ENCODE measurements around the gene IL10RB. TPM values are rescaled to one million over a fixed set of nuclear protein-coding genes. Genes with fewer than 3 reads are reported as not detected.
A peak's percentile ranks its signal among the peaks of the same experiment; 100 is the strongest.
"Not testable (repeated sequence)": the region's sequence is repeated elsewhere in the genome, so short reads cannot be mapped to it uniquely, and the experiment has no call there.

IL10RB gene
- total and polyA plus RNA-seq, 2 of the 13 experiments (the other 11 are each of a cell fraction or from before 2014, with no cell fraction given): 17.4 to 18.2 TPM

DNA sequence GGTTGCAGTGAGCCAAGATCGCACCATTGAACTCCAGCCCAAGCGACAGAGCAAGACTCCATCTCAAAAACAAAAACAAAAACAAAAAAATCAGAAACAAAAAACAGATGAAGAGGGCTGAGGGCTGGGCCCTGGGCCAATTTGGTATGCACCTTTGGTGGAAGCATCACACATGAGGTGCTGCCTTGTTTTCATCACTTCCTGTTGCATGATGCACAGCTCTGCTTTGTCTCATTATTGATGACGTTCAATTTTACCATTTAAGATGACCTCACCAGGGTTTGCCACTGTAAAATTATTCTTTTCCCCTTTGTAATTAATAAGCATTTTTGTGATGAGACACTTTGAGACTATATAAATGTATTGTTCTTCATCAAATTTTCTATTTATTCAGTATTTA is 46.2 kb upstream of the IL10RB start (continued):
- TF ChIP-seq, protein P1, sequence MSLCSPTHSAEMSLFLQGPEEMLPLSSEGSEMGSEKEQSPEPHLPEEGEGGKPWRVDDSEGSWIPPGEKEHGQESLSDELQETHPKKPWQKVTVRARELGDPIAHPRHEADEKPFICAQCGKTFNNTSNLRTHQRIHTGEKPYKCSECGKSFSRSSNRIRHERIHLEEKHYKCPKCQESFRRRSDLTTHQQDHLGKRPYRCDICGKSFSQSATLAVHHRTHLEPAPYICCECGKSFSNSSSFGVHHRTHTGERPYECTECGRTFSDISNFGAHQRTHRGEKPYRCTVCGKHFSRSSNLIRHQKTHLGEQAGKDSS (CRISPR knock-in tag; IDR thresholded peaks at IDR 0.05; ENCODE audit: borderline replicate concordance, low read depth): no peak
- no peak for TF ChIP-seq HIVEP1 (CRISPR knock-in tag; IDR thresholded peaks at IDR 0.05)
- TF ChIP-seq ZNF30 (CRISPR knock-in tag; IDR thresholded peaks at IDR 0.05): no peak

DNA sequence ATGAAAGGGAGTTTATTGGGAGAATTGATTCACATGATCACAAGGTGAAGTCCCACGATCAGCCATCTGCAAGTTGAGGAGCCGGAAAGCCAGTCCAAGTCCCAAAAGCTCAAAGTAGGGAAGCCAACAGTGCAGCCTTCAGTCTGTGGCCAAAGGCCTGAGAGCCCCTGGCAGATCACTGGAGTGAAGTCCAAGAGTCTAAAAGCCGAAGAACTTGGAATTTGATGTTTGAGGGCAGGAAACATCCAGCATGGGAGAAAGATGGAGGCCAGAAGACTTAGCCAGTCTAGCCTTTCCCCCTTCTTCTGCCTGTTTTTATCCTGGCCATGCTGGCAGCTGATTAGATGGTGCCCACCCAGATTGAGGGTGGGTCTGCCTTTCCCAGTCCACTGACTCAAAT is 40.8 kb upstream of the IL10RB start:
- H3K4me3 ChIP-seq (replicated peaks in 1 of 3; ENCODE audit: insufficient read depth in 1 of 3, low read depth in 2 of 3, low read length in 3 of 3); H3K9ac ChIP-seq (ENCODE audit: insufficient read depth, low read depth, low read length); FAIRE-seq; H3K9me3 ChIP-seq (ENCODE audit: low read length); BruUV-seq (replicated peaks); H3K27me3 ChIP-seq (ENCODE audit: control insufficient read depth in 1 of 2, insufficient read depth in 2 of 2, low read length in 2 of 2); CTCF ChIA-PET (ENCODE audit: low intra/inter-chr PET ratio, low total read pairs); ATAC-seq; in situ Hi-C loops (cut with HindIII; ENCODE audit: extremely low pct_ligation_motif_present, low pct_unique_long_range_greater_than_20kb); H2AFZ ChIP-seq (ENCODE audit: low read length); intact Hi-C loops (cut with micrococcal nuclease; ENCODE audit: unreplicated experiment); DNase-seq (ENCODE audit: low spot score); H3K79me2 ChIP-seq (ENCODE audit: insufficient read depth, low read length); H4K20me1 ChIP-seq (ENCODE audit: insufficient read depth, low read length); H3K36me3 ChIP-seq (replicated peaks in 1 of 2; ENCODE audit: control insufficient read depth in 1 of 2, insufficient read depth in 2 of 2, low read length in 2 of 2): not testable (repeated sequence)
- Histone ChIP-seq H3K4me2 (ENCODE audit: low read depth, low read length) (peak overlapping the region; percentile 70; the same call in 1 of the 2 replicates), H3K4me1 (ENCODE audit: insufficient read depth, low read length) (peaks cover 52% of the 10 kb centered on the region), H3K27ac (ENCODE audit: extremely low read length, insufficient read depth, low read length) (peak overlapping the region; percentile 1)
- WGBS (ENCODE audit: low lambda C conversion rate): 56% methylated on average over 3 of the region's 3 CpGs
- POLR2A ChIA-PET: interaction anchor here (1.0 to 1.5 kb wide), 2 partner anchors 21 to 188 kb away, joined by 5 to 6 read pairs; no protein-coding TSS in a partner anchor
- TF ChIP-seq KLF6 (CRISPR knock-in tag; IDR thresholded peaks at IDR 0.05): peak; percentile 9; the same call in 1 of the 2 replicates
- TF ChIP-seq HNF4A (CRISPR knock-in tag; IDR thresholded peaks at IDR 0.05): peak; percentile 61

DNA sequence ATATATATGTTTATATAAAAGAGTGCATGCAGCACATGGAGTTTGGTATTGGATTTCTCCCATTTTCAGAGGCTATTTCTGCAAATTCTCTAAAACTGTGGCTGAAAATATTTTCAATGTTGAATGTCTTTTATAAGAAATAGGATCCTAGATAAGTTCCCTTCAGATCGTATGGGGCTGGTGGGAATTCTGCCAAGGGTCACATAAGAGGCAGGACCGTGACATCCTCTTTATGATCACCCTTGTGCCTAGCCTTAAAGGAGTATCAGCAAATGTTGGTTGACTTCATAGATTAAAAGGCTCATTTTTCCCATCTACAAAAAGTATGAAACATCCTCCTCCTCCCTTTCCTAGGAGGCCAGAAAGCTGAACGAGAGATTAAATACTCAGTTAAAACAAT is 37.7 kb upstream of the IL10RB start:
- ChIA-PET POLR2A (interaction anchor here (0.8 to 2.7 kb wide), 3 partner anchors 25 to 133 kb away, joined by 3 to 16 read pairs (median 4); partner anchors contain the start of gene IFNAR1), CTCF (ENCODE audit: low intra/inter-chr PET ratio, low total read pairs) (no interaction called here)
- intact Hi-C loops (cut with micrococcal nuclease; ENCODE audit: unreplicated experiment) (no loop called here), in situ Hi-C loops (cut with HindIII; ENCODE audit: extremely low pct_ligation_motif_present, low pct_unique_long_range_greater_than_20kb) (no loop called here)
- H3K4me1 ChIP-seq (ENCODE audit: insufficient read depth, low read length): peaks cover 78% of the 10 kb centered on the region
- DNase-seq (ENCODE audit: low spot score): no peak
- H3K27ac ChIP-seq (ENCODE audit: extremely low read length, insufficient read depth, low read length): no peak overlapping the region
- no peaks in the 10 kb centered on the region for H4K20me1 ChIP-seq (ENCODE audit: insufficient read depth, low read length)
- H3K9me3 ChIP-seq (ENCODE audit: low read length): no peaks in the 10 kb centered on the region
- H3K9ac ChIP-seq (ENCODE audit: insufficient read depth, low read depth, low read length): no peak overlapping the region
- peak overlapping the region; percentile 16; the same call in 1 of the 2 replicates for H3K4me2 ChIP-seq (ENCODE audit: low read depth, low read length)
- no peak for ATAC-seq
- 54% methylated on average over 3 of the region's 3 CpGs for WGBS (ENCODE audit: low lambda C conversion rate)
- BruUV-seq (replicated peaks): no TSS peak
- H3K79me2 ChIP-seq (ENCODE audit: insufficient read depth, low read length): peaks cover 27% of the 10 kb centered on the region
- H3K36me3 ChIP-seq (replicated peaks in 1 of 2; ENCODE audit: control insufficient read depth in 1 of 2, insufficient read depth in 2 of 2, low read length in 2 of 2): no peaks in the 10 kb centered on the region
- no peak overlapping the region for H2AFZ ChIP-seq (ENCODE audit: low read length)
- no peak overlapping the region; a peak in 1 of 6 replicates for H3K4me3 ChIP-seq (replicated peaks in 1 of 3; ENCODE audit: insufficient read depth in 1 of 3, low read depth in 2 of 3, low read length in 3 of 3)
- FAIRE-seq: no peak
- H3K27me3 ChIP-seq (ENCODE audit: control insufficient read depth in 1 of 2, insufficient read depth in 2 of 2, low read length in 2 of 2): no peaks in the 10 kb centered on the region; a peak in 1 of 5 replicates
- TF ChIP-seq, protein P2, sequence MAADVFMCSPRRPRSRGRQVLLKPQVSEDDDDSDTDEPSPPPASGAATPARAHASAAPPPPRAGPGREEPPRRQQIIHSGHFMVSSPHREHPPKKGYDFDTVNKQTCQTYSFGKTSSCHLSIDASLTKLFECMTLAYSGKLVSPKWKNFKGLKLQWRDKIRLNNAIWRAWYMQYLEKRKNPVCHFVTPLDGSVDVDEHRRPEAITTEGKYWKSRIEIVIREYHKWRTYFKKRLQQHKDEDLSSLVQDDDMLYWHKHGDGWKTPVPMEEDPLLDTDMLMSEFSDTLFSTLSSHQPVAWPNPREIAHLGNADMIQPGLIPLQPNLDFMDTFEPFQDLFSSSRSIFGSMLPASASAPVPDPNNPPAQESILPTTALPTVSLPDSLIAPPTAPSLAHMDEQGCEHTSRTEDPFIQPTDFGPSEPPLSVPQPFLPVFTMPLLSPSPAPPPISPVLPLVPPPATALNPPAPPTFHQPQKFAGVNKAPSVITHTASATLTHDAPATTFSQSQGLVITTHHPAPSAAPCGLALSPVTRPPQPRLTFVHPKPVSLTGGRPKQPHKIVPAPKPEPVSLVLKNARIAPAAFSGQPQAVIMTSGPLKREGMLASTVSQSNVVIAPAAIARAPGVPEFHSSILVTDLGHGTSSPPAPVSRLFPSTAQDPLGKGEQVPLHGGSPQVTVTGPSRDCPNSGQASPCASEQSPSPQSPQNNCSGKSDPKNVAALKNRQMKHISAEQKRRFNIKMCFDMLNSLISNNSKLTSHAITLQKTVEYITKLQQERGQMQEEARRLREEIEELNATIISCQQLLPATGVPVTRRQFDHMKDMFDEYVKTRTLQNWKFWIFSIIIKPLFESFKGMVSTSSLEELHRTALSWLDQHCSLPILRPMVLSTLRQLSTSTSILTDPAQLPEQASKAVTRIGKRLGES (CRISPR knock-in tag; IDR thresholded peaks at IDR 0.05; ENCODE audit: borderline replicate concordance): no peak
- TF ChIP-seq ZNF501 (CRISPR knock-in tag; IDR thresholded peaks at IDR 0.05) (no peak), CENPT (CRISPR knock-in tag; IDR thresholded peaks at IDR 0.05; ENCODE audit: low read depth) (no peak), HHEX (CRISPR knock-in tag; IDR thresholded peaks at IDR 0.05) (no peak), ZNF337 (CRISPR knock-in tag; IDR thresholded peaks at IDR 0.05; ENCODE audit: borderline replicate concordance, low read depth) (no peak), ZC3H4 (CRISPR knock-in tag; IDR thresholded peaks at IDR 0.05; ENCODE audit: borderline replicate concordance) (no peak), ZKSCAN8 (CRISPR knock-in tag; IDR thresholded peaks at IDR 0.05; ENCODE audit: borderline replicate concordance) (no peak), SP4 (CRISPR knock-in tag; IDR thresholded peaks at IDR 0.05) (no peak), CBX2 (IDR thresholded peaks at IDR 0.05; ENCODE audit: low read depth, low read length) (no peak), CBX2 (CRISPR knock-in tag; IDR thresholded peaks at IDR 0.05; ENCODE audit: low read depth) (no peak)
